Right forelimb (tissue), 1 donor: Measurements from ENCODE around the gene SMURF1.

Source experiments
- DNase-seq: peaks from one replicate; pipeline ENCODE4 v3.0.0-alpha.2; 2018

SMURF1 gene

GRCh38 chr7:99002827-99003212 lies 141.1 kb downstream of the SMURF1 start:
- DNase-seq = no peak

GRCh38 chr7:99002148-99002826 lies 141.6 kb downstream of the SMURF1 start:
- no peak for DNase-seq

- DNase-seq = no peak
Measured at GRCh38 chr7:99001482-99002147, 142.3 kb downstream of the SMURF1 start.

DNA sequence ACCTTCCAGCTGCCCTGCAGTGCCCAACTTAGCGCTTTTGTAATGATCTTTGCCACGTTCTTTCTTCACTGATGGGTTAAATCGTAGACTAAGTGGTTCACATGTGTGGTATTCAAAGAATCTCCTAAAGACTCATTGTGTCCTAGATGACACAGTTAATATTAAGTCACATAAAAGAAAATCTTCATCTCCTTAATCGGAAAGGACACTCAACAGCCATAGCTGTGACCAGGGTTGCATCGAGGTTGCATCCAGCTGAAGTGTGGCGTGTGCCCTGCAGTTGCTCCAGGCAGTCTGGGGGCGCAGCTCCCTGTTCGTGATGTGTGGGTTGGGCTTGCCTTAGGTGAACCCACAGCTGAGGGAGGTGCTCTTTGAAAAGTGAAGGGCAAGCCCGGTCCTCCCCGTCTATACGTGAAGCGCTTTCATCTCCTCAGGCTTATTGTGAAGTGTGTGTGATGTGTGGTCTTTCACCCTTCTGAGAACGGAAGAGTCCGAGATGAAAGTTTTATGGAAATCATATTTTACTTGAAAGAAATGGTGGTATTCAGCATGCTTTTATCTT lies 142.9 kb downstream of the SMURF1 start:
- DNase-seq = no peak

DNA sequence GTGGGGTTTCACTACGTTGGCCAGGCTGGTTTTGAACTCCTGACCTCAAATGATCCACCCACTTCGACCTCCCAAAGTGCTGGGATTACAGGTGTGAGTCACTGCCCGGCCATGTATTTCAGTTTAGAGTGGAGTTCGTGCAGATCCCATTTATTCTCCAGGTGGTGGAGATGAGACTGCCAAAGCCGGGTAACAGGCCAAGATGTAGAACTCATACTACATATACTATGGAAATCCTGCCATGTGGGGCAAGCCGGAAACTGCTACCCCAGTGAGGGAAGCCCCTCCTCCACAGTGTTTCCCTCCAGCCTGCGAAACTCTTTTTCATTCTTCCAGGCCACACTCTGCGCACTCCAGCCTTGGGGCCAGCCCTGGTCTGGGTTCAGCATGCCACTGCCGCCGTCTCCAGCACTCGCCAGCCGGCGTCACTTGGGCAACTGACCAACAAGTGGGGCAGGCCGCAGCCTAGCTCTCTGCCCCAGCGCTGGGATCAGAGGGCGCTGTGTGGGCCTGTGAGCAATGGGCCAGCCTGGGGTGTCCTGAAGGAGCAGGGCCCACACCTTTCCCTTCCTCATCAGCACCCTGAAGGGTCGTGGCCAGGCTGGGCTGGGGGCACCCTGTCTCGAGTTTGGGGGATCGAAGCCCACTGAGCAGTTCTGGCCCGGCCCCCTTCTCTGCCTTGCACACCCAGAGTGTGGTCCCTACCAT lies 143.6 kb downstream of the SMURF1 start:
- no peak for DNase-seq

- DNase-seq = no peak
Measured at GRCh38 chr7:98998821-98999725, 144.8 kb downstream of the SMURF1 start.

DNA sequence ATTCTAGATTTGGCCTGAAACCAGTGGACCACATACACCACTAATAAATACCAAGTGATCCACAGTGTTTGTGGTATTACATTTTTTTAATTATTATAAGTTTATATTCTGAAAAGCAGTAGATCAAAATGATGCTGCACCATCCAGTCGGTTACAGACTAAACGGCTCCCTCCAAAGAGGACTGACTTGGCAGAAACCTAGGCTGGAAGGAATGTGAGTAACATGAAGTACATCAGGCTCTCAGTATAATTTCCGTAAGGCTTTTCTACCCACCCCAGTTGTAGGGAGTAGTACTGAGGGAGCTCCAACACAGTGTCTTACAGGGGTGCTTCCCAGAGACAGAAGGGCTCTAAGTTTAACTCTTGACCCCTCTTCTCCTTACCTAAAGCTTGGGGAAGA lies 146.1 kb downstream of the SMURF1 start:
- no peak for DNase-seq

- DNase-seq = no peak
Measured at GRCh38 chr7:98996150-98996552, 147.8 kb downstream of the SMURF1 start.

DNA sequence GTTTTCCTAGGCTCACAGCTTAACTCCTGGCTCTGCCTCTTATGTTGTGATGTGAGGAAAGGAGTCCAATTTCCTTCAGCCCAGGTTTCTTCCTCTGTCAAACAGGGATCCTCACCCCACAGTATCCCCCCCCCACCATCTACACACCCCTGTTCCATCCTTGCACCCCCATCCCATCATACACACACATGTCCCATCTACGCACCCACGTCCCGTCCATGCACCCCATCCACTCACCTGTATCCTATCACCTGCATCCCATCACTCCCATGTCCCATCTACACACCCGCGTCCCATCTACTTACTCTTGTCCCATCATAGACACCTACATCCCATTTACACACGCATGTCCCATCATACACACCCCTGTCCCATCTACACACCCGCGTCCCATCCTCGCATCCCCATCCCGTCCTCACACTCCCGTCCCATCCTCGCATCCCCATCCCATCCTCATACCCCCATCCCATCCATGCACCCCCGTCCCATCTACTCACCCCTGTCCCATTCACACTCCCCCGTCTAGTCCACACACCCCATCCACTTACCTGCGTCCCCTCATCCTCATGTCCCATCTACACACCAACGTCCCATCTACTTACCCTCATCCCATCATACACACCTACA lies 148.3 kb downstream of the SMURF1 start:
- no peak for DNase-seq

DNA sequence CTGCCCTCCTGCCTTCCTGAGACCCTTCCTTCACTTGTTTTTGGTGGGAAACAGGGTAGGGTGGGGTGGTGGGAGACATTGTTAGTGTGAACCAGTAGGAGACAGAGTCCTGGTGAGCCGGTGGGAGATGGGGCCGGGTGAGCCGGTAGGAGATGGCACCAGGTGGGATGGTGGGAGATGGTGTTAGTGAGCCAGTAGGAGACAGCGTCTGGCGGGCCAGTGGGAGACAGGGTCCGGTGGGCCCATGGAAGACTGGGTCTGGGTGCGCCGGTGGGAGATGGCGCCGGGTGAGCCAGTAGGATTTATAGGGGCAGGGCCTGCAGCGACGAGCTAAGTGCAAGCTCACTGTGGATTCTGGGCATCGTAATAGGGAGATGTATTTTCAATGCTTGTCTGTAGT lies 148.8 kb downstream of the SMURF1 start:
- DNase-seq = no peak

- no peak for DNase-seq
Measured at GRCh38 chr7:98994046-98994944, 149.6 kb downstream of the SMURF1 start.

DNA sequence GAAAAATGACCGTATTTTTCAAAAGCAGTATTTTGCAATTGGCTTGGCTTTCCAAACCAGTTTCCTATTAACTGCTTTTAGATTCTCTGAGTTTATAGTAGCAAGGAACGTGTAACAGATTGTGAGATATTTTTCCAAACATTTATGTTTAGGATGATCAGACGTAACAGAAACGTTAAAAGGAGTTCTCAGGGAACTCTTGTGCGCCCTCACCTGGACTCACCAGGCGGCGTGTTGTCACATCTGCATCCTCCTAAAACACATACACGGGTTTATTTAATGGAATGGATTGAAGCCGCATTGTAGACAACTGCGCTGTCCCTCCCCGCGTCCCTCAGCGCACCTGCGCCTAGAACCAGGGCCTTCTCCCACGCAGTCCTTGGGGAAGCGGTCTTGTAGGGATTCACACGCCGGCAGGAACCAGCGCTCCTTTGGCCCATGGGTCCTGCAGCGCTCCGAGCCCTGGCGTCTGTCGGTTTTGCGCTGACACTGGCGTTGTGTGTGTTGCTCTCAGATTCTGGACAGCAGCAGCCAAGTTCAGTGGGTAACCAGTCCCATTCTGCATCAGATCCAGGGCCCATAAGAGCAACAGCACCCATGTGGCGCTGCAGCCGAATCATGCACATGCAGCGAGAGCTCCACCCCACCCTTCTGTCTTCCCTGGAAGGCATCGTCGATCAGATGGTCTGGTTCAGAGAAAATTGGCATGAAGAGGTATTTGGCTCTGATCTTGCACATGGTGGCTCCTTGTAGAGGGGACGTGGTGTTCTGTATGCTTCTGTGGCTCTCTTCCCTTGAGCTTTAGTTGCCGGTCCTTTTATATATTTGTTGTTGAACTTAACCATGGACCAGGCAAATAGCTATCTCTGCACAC lies 150.6 kb downstream of the SMURF1 start:
- DNase-seq = no peak

DNA sequence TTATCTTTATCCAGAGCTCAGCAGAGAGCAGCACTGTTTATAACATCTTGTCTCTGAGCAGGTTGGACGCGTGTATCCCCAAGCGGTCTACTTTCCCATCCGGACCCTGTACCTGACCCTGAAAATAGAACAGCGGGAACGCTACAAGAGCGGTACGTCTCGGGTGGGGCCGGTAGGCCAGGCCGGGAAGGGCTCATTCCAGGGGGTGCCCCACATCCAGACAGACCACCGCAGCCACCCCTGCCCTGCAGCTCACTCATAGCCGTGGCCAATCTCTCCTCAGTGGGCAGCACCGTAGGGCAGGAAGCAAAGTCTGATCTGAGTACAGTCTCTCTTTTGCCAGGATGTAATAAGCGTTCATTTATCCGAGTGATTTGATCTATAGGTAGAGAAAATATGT lies 151.8 kb downstream of the SMURF1 start:
- no peak for DNase-seq

- DNase-seq = no peak
Measured at GRCh38 chr7:98991141-98991540, 152.8 kb downstream of the SMURF1 start.

- no peak for DNase-seq
Measured at GRCh38 chr7:98990356-98990755, 153.6 kb downstream of the SMURF1 start.

DNA sequence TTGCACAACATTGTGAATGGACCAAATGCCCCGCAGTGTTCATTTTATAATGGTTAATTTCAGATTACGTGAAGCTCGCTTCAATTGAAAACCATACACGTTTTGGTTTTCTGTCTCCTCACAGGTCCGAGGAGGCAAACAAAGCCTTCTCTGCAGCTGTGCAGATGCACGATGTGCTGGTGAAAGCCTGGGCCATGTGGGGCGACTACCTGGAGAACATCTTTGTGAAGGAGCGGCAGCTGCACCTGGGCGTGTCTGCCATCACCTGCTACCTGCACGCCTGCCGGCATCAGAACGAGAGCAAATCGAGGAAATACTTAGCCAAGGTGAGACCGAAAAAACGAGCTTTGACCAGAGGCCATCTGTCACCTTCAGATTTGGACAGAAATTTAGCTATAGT lies 155.3 kb downstream of the SMURF1 start:
- no peak for DNase-seq

DNA sequence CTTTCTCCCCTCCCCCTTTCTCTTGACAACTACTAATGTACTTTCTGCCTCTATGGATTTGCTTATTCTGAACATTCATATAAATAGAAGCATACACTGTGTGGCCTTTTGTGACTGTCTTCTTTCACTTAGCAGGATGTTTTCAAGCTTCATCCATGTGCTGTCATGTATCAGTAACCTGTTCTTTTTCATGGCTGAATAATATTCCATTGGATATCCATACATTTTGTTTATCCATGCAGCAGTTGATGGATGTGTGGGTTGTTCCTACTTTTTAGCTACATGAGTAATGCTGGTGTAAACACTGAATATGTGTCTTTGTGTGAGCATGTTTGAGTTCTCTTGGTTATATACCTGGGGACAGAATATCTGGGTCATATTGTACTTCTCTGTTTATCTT lies 158.0 kb downstream of the SMURF1 start:
- no peak for DNase-seq

DNA sequence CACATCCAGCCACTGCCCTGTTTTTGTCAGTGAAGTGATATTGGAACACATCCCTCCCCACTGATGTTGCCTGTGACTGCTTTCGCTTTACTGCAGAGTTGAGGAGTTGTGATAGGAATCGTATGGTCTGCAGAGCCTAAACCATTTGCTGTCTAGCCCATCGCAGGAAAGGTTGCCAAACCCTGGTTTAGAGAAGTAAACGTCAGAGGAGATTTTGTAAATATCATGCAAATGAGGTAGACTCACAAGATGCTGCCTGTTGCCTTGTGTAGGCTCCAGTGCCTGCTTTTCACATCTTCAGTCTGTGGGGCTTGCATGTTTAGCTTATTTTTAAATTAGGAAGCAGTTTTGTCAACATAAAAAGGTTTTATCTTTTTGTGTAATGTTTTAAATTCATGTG lies 158.5 kb downstream of the SMURF1 start:
- no peak for DNase-seq

- no peak for DNase-seq
Measured at GRCh38 chr7:98984126-98984525, 159.8 kb downstream of the SMURF1 start.

DNA sequence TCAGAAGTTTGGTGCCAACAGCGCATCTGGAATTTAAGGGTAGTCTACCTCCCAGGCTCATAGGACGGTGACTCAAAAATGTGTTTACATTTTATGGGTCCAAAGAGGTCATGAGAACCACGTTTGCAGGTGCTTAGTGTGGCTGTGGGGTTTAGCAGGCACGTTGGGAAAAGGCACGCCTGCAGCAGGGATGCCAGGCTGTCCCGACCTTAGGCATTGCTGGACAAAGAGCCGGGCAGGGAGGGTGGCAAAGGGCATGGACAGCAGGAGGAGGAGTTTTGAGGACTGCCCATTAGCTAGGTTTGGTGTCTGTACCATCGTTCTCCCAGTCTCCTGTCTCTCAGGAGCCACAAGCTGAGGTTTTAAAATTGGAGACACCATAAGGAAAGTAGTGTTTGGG lies 161.2 kb downstream of the SMURF1 start:
- no peak for DNase-seq
